ENCODE data around the gene FXYD3. TPM values are rescaled to one million over a fixed set of nuclear protein-coding genes. Genes with fewer than 3 reads are reported as not detected.

FXYD3 gene
- total RNA-seq, 1 donor from 2014 or later: 1.1 TPM

- H3K36me3 ChIP-seq: no peaks in the 10 kb centered on the region
- H3K27ac ChIP-seq (replicated peaks): no peak overlapping the region
Measured at GRCh38 chr19:35070471-35070870, 45.2 kb upstream of the FXYD3 start.

GRCh38 chr19:35073516-35073915 is 42.1 kb upstream of the FXYD3 start:
- no peaks in the 10 kb centered on the region for H3K4me1 ChIP-seq
- intact Hi-C loops (cut with micrococcal nuclease): no loop called here
- TF ChIP-seq, protein P1, sequence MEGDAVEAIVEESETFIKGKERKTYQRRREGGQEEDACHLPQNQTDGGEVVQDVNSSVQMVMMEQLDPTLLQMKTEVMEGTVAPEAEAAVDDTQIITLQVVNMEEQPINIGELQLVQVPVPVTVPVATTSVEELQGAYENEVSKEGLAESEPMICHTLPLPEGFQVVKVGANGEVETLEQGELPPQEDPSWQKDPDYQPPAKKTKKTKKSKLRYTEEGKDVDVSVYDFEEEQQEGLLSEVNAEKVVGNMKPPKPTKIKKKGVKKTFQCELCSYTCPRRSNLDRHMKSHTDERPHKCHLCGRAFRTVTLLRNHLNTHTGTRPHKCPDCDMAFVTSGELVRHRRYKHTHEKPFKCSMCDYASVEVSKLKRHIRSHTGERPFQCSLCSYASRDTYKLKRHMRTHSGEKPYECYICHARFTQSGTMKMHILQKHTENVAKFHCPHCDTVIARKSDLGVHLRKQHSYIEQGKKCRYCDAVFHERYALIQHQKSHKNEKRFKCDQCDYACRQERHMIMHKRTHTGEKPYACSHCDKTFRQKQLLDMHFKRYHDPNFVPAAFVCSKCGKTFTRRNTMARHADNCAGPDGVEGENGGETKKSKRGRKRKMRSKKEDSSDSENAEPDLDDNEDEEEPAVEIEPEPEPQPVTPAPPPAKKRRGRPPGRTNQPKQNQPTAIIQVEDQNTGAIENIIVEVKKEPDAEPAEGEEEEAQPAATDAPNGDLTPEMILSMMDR (IDR thresholded peaks at IDR 0.05; ENCODE audit: borderline replicate concordance): no peak
- no peak for DNase-seq
- no peak overlapping the region for H3K27ac ChIP-seq (replicated peaks)
- H3K9me3 ChIP-seq (replicated peaks): peaks cover 14% of the 10 kb centered on the region
- no peak overlapping the region for H3K4me3 ChIP-seq
- H3K27me3 ChIP-seq (ENCODE audit: low read depth): peaks cover 11% of the 10 kb centered on the region
- no peaks in the 10 kb centered on the region for H3K36me3 ChIP-seq

More at GRCh38 chr19:35070471-35070870, 45.2 kb upstream of the FXYD3 start:
- intact Hi-C loops (cut with micrococcal nuclease): no loop called here
- no peak for DNase-seq
- TF ChIP-seq, protein P1 (IDR thresholded peaks at IDR 0.05; ENCODE audit: borderline replicate concordance): no peak
- H3K4me3 ChIP-seq: no peak overlapping the region
- H3K27me3 ChIP-seq (ENCODE audit: low read depth): peaks cover 11% of the 10 kb centered on the region
- peaks cover 14% of the 10 kb centered on the region for H3K9me3 ChIP-seq (replicated peaks)
- no peaks in the 10 kb centered on the region for H3K4me1 ChIP-seq

GRCh38 chr19:35073941-35074340 is 41.7 kb upstream of the FXYD3 start:
- DNase-seq: no peak
- intact Hi-C loops (cut with micrococcal nuclease): no loop called here
- H3K4me3 ChIP-seq: no peak overlapping the region
- TF ChIP-seq, protein P1 (IDR thresholded peaks at IDR 0.05; ENCODE audit: borderline replicate concordance): no peak
- no peak overlapping the region for H3K27ac ChIP-seq (replicated peaks)
- peaks cover 11% of the 10 kb centered on the region for H3K27me3 ChIP-seq (ENCODE audit: low read depth)
- H3K9me3 ChIP-seq (replicated peaks): peaks cover 14% of the 10 kb centered on the region
- H3K36me3 ChIP-seq: no peaks in the 10 kb centered on the region
- no peaks in the 10 kb centered on the region for H3K4me1 ChIP-seq

DNA sequence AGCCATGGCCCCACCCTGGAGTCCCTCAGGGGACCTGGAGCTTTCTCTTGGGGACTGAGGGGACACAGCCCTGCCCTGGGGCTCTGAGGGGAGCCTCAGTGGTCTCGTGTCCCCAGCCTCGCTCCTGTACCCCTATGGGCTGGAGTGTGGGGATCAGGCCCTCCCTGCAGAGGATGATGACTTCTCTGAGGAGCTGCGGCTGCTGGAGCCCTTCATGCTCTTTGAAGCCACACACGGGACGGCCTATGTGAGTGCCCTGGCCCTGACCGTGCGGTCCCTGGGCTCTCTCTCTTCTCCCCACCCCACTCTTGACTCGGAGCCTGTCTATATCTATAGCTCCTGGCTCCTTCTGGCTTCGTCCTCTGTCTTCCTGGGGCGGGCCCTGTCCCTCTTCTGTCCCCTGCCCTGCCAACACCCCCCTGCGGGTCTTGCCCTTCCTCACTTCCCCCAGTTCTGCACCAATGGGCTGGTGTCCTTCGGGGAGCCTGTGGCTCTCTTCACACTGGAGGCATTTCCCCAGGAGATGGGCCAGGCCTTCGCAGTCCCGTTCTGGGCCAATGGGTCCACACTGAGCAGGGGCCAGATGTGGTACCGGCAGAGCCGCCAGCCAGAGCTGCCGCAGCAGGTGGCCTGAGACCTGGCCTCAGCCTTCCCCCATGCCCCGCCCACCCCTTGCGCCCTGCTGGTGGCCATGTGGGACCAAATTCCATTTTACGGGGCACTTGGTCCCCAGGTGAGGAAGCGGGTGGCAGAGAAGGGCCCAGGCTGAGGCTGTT is 41.0 kb upstream of the FXYD3 start:
- Histone ChIP-seq H3K36me3 (no peaks in the 10 kb centered on the region), H3K27me3 (ENCODE audit: low read depth) (peaks cover 5% of the 10 kb centered on the region), H3K4me3 (no peak overlapping the region), H3K4me1 (no peaks in the 10 kb centered on the region), H3K9me3 (replicated peaks) (peaks cover 14% of the 10 kb centered on the region), H3K27ac (replicated peaks) (no peak overlapping the region)
- TF ChIP-seq, protein P1 (IDR thresholded peaks at IDR 0.05; ENCODE audit: borderline replicate concordance): no peak
- intact Hi-C loops (cut with micrococcal nuclease): no loop called here
- no peak for DNase-seq

GRCh38 chr19:35075202-35076025 is 40.2 kb upstream of the FXYD3 start:
- no peaks in the 10 kb centered on the region for H3K4me1 ChIP-seq
- no peaks in the 10 kb centered on the region for H3K36me3 ChIP-seq
- H3K9me3 ChIP-seq (replicated peaks): peaks cover 10% of the 10 kb centered on the region
- no peak overlapping the region for H3K4me3 ChIP-seq
- DNase-seq: no peak
- TF ChIP-seq, protein P1 (IDR thresholded peaks at IDR 0.05; ENCODE audit: borderline replicate concordance): no peak
- H3K27me3 ChIP-seq (ENCODE audit: low read depth): no peaks in the 10 kb centered on the region
- intact Hi-C loops (cut with micrococcal nuclease): no loop called here
- H3K27ac ChIP-seq (replicated peaks): no peak overlapping the region

Measured in left ventricle myocardium inferior (tissue), 1 donor.